GM12891 (cell line): Measurements from ENCODE around the gene ADAMTSL4.

Experiments used
- DNase-seq: peaks from one replicate; pipeline ENCODE4 v3.0.0; 2011; ENCODE audit warnings: low spot score; ENCODE audit not compliant: insufficient read length
- FAIRE-seq: peaks from 2 replicates; lab custom pipeline; 2011; peaks lifted over from hg19 to GRCh38; lab: Jason Lieb, UNC
- PAX5 ChIP-seq: IDR thresholded peaks from 2 replicates; pipeline ENCODE4 v1.6.1; 2011; ENCODE audit warnings: low read length, moderate library complexity, mild to moderate bottlenecking; ENCODE audit not compliant: insufficient read depth, severe bottlenecking
- POLR2A ChIP-seq: IDR thresholded peaks from 2 replicates; pipeline ENCODE4 v1.6.1; 2011; ENCODE audit warnings: low read depth, low read length, control low read depth
- POLR2AphosphoS5 ChIP-seq: IDR thresholded peaks from 2 replicates; pipeline ENCODE4 v1.6.1; 2011; ENCODE audit warnings: low read depth, low read length, control low read depth
- POU2F2 ChIP-seq: IDR thresholded peaks from 2 replicates; pipeline ENCODE4 v1.6.1; 2011; ENCODE audit warnings: low read depth, mild to moderate bottlenecking, control low read depth, low read length, moderate library complexity
- SPI1 ChIP-seq: IDR thresholded peaks from 2 replicates; pipeline ENCODE4 v1.6.1; 2011; ENCODE audit warnings: low read depth, low read length, control low read depth
- TAF1 ChIP-seq: IDR thresholded peaks from 2 replicates; pipeline ENCODE4 v1.6.1; 2011; ENCODE audit warnings: low read depth, low read length, control low read depth

Gene ADAMTSL4

DNA sequence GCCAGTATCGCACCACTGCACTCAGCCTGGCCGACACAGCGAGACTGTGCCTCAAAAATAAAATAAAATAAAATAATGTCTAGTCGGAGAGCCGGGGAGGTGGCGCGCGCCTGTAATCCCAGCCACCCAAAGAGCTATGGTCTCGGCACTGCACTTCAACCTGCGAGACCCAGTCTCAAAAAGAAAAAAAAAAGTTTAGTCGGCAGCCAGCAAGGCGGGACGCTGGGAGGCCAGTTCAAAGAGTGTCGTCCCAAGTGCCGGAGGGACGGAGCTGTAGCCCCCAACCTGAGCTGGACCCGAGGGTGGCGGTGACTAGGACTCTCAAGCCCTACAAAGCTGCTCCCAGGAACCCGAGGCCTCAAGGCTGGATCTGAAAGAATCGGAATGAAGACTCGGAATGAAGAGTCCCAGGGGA, 34.3 kb upstream of the ADAMTSL4 start:
- TF ChIP-seq POLR2A (no peak), SPI1 (no peak), POLR2AphosphoS5 (no peak), POU2F2 (no peak), TAF1 (no peak), PAX5 (no peak)
- DNase-seq (no peak), FAIRE-seq (no peak)

DNA sequence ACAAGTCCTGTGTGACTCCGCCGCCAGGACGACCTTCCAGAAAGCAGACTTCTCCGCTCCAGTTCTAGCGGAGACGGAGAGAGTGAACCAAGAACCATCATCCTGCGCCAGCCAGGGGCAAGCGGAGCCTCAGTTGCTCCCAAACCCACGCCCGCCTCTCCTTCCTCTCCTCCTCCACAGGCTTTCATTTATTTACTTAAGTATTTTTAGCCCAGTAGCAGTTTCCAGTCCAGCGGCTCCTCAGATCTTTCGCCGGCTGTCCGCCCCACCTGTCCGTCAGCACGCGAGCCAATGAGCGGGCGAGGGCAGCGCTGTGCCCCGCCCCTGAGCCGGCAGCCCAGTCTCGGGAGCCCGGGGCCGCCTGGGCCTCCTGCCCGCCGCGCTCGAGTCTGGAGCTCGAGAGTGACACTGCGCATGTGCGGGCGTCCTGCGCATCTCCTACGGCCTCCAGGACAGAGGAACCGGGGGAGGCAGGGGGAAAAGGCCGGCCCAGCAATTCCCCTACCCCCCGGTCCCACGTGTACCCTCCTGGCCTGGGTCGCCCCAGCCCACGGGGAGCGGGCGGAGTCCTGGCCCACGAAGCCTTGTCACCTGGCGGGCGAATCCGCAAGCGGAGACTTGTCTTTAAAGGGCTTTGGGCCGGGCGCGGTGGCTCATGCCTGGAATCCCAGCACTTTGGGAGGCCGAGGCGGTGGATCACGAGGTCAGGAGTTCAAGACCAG, 33.7 kb upstream of the ADAMTSL4 start, which contains the start of gene FALEC:
FALEC (plus strand) TSS at position 425 of the 722 bp plus-strand sequence.
- peak; percentile 97 for DNase-seq
- FAIRE-seq: peak; percentile 88

DNA sequence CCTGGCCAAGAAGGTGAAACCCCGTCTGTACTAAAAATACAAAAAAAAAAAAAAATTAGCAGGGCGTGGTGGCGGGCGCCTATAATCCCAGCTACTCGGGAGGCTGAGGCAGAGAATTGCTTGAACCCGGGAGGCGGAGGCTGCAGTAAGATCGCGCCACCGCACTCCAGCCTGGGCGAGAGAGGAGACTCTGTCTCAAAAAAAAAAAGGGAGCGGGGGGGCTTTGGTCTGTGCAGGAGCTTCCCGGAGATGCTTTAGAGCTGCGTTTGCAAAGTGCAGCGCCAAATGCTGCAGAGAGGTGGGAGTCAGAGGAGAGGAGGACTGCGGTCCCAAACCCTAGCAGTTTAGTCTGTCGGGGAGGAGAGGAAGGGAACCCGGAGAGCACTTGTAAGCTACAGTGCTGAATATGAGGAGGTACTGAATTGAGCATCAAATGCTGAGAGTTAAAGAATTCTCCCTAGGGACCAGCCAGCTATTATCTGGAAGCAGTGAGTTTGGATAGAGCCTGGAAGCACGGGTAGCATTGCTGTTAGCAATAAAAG, 33.1 kb upstream of the ADAMTSL4 start:
- DNase-seq (no peak), FAIRE-seq (no peak)
- TF ChIP-seq POU2F2: no peak
- no peak for TF ChIP-seq POLR2A
- TF ChIP-seq POLR2AphosphoS5: no peak
- no peak for TF ChIP-seq TAF1
- TF ChIP-seq PAX5: no peak
- no peak for TF ChIP-seq SPI1

More for the DNA sequence above, 33.7 kb upstream of the ADAMTSL4 start, which contains the start of gene FALEC:
- TF ChIP-seq SPI1 (no peak), PAX5 (peak; percentile 52)

DNA sequence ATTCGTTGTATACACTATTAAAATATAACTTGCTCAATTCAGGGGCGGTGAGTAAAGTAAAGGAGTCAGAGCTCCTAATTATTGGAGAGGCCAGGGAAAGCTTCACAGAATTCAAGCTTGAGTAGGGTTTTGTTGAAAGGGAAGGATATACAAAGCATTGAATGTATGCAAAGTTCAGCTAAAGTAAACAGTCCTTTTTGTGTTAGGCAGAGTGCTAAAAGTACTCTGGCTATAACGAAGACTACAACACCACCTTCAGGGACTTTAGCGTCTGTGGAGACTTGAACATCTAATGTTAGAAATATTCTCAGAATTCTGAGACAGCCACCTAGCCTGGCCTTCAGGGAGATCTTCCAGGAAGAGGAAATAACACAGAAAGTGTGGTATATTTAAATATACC, 32.6 kb upstream of the ADAMTSL4 start:
- no peak for FAIRE-seq
- no peak for DNase-seq
- TF ChIP-seq POU2F2: no peak
- TF ChIP-seq PAX5: no peak
- TF ChIP-seq TAF1: no peak

DNA sequence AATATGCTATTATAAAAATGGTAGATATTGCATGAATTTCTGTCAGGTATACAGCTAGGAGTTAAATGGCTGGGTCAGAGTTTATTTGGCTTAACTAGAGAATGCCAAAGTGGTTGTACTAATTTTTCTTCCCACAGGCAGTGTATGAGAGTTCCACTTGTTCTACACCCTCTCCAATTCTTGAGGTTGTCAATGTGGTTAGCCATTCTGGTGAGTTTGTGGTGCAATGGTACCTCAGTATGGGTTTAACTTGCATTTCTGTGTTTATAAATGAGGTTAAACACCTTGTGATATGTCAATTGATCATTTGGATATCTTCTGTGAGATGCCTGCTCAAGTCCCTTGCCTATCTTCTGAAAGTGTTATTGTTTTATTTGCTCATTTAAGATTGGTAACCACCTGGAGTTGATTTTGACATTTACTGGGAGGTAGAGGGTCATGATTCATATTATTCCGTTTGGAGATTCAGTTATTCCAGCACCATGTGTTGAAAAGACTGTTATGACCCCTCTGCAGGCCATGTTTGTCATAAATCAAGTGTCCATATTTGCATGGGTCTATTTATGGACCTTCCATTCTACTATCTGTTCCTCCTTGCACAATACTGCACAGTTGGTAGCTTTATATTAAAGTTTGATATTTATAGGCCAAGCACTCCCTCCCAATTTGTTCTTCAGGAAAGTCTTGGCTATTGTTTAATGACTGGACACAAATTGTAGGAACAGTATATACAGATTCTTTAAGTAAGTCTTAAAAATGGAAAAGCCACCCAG, 27.8 kb upstream of the ADAMTSL4 start:
- no peak for DNase-seq
- no peak for FAIRE-seq
- TF ChIP-seq POLR2A (no peak), SPI1 (no peak), POLR2AphosphoS5 (no peak)

DNA sequence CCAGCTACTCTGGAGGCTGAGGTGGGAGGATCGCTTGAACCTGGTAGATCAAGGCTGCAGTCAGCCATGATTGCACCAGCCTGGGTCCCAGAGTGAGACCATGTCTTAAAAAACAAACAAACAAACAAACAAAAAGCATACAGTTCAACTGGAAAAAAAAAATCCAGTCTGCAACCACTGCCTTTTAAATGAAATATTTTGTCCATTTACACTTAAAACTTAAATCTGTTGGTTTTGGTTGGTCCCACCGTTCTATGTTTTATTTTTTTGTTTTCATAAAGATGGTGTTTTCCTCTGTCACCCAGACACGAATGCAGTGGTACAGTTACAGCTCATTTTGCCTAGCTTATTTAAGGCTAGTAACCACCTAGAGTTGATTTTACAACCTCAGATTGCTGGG, 23.9 kb upstream of the ADAMTSL4 start:
- TF ChIP-seq SPI1: no peak
- no peak for TF ChIP-seq PAX5
- TF ChIP-seq POLR2A: no peak
- TF ChIP-seq POLR2AphosphoS5: no peak
- TF ChIP-seq TAF1: no peak
- TF ChIP-seq POU2F2: no peak
- no peak for DNase-seq
- no peak for FAIRE-seq

DNA sequence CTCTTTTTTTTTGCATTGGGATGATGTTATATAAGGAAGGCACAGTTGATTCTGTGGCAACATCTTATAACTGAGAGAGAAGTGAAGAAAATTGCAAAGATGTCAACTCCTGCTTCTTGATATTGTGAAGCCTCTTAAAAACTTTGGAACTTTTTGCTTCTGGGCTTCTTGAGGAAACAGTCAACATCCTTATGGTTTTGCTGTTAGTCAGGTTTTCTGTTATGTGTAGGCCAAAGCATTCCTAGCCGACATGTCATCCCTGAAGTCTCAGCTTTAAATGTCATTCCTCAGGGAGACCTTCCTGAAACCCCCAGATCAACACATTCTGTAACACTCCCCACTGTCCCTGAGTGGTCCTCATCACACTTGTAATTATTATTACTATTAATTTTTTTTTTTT, 21.0 kb upstream of the ADAMTSL4 start:
- no peak for TF ChIP-seq TAF1
- TF ChIP-seq POU2F2: no peak
- TF ChIP-seq POLR2AphosphoS5: no peak
- no peak for TF ChIP-seq PAX5
- no peak for TF ChIP-seq POLR2A
- TF ChIP-seq SPI1: no peak
- no peak for DNase-seq
- no peak for FAIRE-seq

DNA sequence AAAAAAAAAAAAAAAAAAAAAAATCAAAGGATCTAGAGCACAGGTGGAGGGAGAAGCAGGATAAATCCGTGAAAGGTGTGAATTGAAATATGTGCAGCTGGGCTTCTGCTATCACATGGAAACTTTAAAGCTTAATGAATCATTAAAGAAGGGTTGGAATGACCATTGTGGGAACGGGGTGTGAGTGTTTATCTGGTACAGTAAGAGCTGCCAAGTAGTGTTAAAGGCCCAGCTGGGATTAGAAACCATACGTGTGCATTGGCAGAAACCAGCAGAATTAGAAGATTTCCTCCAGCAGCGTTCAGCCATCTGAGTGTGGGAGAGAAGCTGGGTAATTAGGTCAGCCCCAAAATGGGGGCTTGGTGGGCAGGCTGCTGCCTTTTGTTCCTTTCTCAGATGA, 20.2 kb upstream of the ADAMTSL4 start:
- FAIRE-seq (no peak), DNase-seq (no peak)
- no peak for TF ChIP-seq POLR2AphosphoS5
- TF ChIP-seq PAX5: no peak

DNA sequence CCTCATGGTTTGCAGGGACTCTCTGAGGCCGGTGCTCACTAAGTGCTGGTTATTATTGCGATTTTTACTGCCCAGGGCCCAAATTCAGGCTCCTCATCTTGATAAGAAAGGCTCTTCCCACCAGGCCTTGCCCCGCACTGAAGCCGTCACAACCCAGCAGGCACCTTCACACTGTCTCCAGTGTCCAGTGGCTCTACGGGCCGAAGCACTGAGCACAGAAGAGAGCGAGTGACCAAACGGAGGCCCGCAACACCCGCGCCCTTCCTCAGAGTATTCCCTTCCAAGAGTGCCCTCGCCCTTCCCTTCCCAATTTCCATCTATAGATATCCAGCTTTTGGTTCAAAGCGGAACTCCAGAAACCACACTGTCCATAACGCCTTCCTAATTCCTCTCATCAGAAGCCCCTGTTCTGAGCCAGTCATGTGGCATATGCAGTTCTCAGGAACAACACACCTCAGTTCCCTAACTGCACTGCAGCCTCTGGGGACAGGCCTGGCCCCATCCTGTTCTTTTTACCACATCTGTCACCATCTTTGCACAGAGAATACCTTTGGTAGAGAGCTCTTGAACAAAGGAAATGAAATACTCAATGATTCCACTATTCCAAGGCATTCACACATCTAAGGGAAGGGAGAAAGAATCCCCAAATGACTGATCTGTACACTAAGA, 18.6 kb upstream of the ADAMTSL4 start:
- no peak for TF ChIP-seq TAF1
- FAIRE-seq (no peak), DNase-seq (no peak)

DNA sequence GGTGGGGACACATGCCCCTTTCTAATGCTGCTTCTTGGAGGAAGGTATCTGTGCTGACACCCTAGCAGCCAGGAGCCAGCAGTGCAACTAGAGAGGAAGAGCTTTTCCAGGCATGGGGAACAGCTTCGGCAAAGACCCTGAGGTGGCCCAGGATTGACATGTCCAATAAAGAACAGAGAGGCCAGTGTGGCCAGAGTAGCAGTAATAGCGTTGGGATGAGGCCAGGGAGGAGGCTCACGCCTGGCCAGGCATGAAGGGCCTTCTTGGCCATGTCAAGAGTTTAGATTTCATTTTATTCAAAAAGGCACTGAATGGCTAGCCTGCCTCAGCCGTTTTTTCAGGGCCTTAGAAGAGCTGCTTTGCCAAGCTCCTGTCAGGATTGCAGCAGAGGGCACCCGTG, 16.3 kb upstream of the ADAMTSL4 start:
- FAIRE-seq: no peak
- TF ChIP-seq POU2F2 (no peak), POLR2AphosphoS5 (no peak), SPI1 (no peak), TAF1 (no peak), POLR2A (no peak), PAX5 (no peak)
- no peak for DNase-seq
